ENCODE measurements around the gene MITF. TPM values are rescaled to one million over a fixed set of nuclear protein-coding genes. Genes with fewer than 3 reads are reported as not detected.

MITF gene
- total and polyA plus RNA-seq, 4 donors = 0.91 to 2.9 (median 2.3) TPM

GRCh38 chr3:69833591-69833990 is 94.3 kb downstream of the MITF start:
- TF ChIP-seq ATF3 (IDR thresholded peaks at IDR 0.05) = no peak
- no peak for TF ChIP-seq FOXA2 (IDR thresholded peaks at IDR 0.05)
- TF ChIP-seq SP1 (IDR thresholded peaks at IDR 0.05) = no peak
- no peak for TF ChIP-seq YY1 (IDR thresholded peaks at IDR 0.05)
- no peak for TF ChIP-seq TAF1 (conservative IDR thresholded peaks at IDR 0.05)
- no peak for TF ChIP-seq NR2F2 (IDR thresholded peaks at IDR 0.05)
- TF ChIP-seq RAD21 (IDR thresholded peaks at IDR 0.05) = no peak
- Histone ChIP-seq H3K4me3 (ENCODE audit: low read depth in 1 of 3, low read length in 3 of 3) (no peak overlapping the region), H3K9ac (ENCODE audit: low read depth in 1 of 2, low read length in 2 of 2) (no peak overlapping the region), H3K9me3 (ENCODE audit: control insufficient read depth in 4 of 4, low read length in 3 of 4) (no peaks in the 10 kb centered on the region), H3K36me3 (ENCODE audit: control insufficient read depth in 4 of 4, insufficient read depth in 3 of 4, low read depth in 1 of 4, low read length in 3 of 4) (no peaks in the 10 kb centered on the region), H3K27ac (ENCODE audit: low read depth in 1 of 2, low read length in 2 of 2) (no peak overlapping the region), H3K4me1 (ENCODE audit: control insufficient read depth in 4 of 4, insufficient read depth in 4 of 4, low read length in 3 of 4) (no peaks in the 10 kb centered on the region), H3K27me3 (ENCODE audit: control insufficient read depth in 4 of 4, insufficient read depth in 4 of 4, low read length in 3 of 4) (no peaks in the 10 kb centered on the region)
- DNase-seq (ENCODE audit: low spot score) = no peak

- Histone ChIP-seq H3K4me3 (ENCODE audit: low read depth in 1 of 3, low read length in 3 of 3) (no peak overlapping the region), H3K27ac (ENCODE audit: low read depth in 1 of 2, low read length in 2 of 2) (no peak overlapping the region), H3K36me3 (ENCODE audit: control insufficient read depth in 4 of 4, insufficient read depth in 3 of 4, low read depth in 1 of 4, low read length in 3 of 4) (no peaks in the 10 kb centered on the region), H3K4me1 (ENCODE audit: control insufficient read depth in 4 of 4, insufficient read depth in 4 of 4, low read length in 3 of 4) (no peaks in the 10 kb centered on the region), H3K27me3 (ENCODE audit: control insufficient read depth in 4 of 4, insufficient read depth in 4 of 4, low read length in 3 of 4) (no peaks in the 10 kb centered on the region), H3K9me3 (ENCODE audit: control insufficient read depth in 4 of 4, low read length in 3 of 4) (no peaks in the 10 kb centered on the region), H3K9ac (ENCODE audit: low read depth in 1 of 2, low read length in 2 of 2) (no peak overlapping the region)
- TF ChIP-seq FOXA2 (IDR thresholded peaks at IDR 0.05) (no peak), RXRA (IDR thresholded peaks at IDR 0.05) (no peak), MAX (IDR thresholded peaks at IDR 0.05) (no peak), FOXA1 (IDR thresholded peaks at IDR 0.05) (no peak), HNF4A (conservative IDR thresholded peaks at IDR 0.05) (no peak), EGR1 (IDR thresholded peaks at IDR 0.05; ENCODE audit: low read depth in 2 of 2) (no peak), ATF3 (IDR thresholded peaks at IDR 0.05) (no peak), RAD21 (IDR thresholded peaks at IDR 0.05) (no peak), REST (IDR thresholded peaks at IDR 0.05) (no peak), YY1 (IDR thresholded peaks at IDR 0.05) (no peak), NR2F2 (IDR thresholded peaks at IDR 0.05) (no peak), SP1 (IDR thresholded peaks at IDR 0.05) (no peak), JUND (IDR thresholded peaks at IDR 0.05) (no peak), CTCF (IDR thresholded peaks at IDR 0.05; ENCODE audit: low read depth, low read length, missing input control) (no peak), HNF4G (IDR thresholded peaks at IDR 0.05) (no peak)
- DNase-seq (ENCODE audit: low spot score) = no peak
- 69% methylated on average over 5 of the region's 5 CpGs for WGBS
Measured at GRCh38 chr3:69838217-69838616, 99.0 kb downstream of the MITF start.
